Astrocyte of the hippocampus (primary cell): Measurements from ENCODE around the gene CTNNA3.

Source experiments
- DNase-seq: peaks from one replicate; pipeline ENCODE4 v3.0.0; 2011; ENCODE audit warnings: low read depth, low spot score

Gene CTNNA3

DNA sequence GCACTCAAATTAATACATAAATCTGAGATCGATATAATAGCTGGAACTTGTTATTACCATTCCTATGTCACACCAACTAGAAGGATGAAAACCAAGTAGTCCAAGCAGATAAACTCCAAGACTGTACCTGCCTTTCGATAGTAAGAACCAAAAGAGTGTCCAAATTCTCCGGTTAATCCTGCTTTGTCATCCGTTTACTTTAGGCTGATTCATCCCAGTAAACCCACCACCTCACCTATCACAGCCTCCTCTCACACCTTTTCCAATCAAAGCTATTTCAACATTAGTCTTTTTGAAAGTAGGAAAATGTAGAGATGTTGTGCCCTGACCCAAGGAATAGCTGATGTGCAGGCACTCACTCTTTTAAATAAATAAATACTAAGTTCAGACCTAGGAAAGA lies 177.2 kb downstream of the CTNNA3 start:
- no peak for DNase-seq

GRCh38 chr10:67518043-67518442 lies 178.0 kb downstream of the CTNNA3 start:
- no peak for DNase-seq

DNA sequence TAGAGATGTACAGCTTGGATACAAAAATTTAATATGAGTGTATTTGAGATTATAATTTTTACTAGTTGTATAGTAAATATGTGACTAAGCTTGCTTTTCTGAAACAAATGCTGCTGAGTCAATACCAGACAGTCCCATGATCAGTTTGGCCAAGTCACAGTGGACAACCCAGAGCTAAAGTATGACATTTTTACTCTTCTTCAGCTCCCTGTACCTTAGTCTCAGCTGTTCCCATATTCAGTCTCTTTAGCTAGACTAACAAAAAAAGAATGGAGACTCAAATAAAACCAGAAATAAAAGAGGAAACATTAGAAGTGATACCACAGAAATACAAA lies 189.3 kb downstream of the CTNNA3 start:
- DNase-seq, result no peak

DNA sequence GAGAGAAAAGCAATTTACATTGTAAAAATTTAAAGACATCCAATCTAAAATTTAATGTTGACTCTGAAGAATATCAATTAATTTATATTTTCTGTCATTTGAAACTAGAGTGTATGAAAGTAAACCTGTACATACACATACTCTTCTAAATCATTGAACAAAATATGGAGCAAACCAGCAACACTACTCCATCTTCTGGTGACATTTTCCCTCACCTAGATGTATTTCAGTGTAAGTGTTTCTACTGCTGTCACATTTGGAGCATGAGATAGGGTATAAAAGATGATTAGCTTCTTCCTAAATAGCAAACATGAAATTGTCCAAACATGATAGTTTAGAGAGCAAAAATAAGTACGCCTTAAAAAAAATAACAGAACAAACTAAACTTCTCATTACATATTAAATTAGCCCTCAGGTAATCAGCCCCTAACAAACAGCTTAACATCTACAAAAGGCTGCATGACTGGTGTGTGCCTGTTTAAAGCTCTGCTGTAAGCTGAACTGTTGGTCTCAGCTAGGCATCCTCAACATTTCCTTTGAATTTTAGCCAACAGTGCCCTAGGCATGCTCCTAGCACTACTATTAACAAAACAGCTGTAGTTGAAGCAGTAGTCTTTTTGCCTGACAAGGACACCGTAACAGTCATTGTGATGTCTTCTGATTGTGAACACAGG lies 189.8 kb downstream of the CTNNA3 start:
- no peak for DNase-seq

DNA sequence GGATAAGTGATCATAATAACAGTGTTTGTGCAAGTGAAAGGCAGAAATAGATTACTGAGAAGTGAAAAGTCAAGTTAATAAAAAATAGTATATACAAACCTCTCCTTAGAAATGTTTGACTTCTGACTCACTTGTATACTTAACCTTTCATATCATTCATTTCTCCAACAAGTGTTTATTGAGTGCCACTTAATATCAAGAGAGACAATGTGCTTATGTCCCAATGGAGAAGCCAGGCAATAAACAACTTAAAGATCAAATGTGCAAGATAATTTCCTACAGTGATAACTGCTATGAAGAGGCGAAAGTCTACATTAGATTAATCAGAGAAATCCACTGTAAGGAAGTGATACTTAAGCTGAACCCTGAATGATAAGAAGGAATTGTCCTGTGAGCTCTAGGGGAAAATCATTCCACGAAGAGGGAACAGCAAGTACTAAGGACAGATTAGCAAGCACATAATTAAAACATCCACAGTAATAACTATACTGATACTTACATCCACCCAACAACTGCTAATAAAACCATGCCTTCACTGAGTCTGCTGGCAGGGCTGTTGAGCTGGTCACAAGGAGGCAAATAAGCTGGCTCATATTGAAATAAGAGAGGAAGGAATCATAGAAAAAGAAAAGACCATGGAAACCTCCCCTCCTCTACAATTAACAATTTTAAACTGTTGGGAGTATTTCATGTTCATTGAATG lies 203.5 kb downstream of the CTNNA3 start:
- DNase-seq, result no peak

GRCh38 chr10:67487906-67488619 lies 207.9 kb downstream of the CTNNA3 start:
- no peak for DNase-seq

- DNase-seq, result no peak
Observed at GRCh38 chr10:67487199-67487598, 208.8 kb downstream of the CTNNA3 start.

GRCh38 chr10:67477868-67478267 lies 218.1 kb downstream of the CTNNA3 start:
- DNase-seq, result no peak

GRCh38 chr10:67476201-67476600 lies 219.8 kb downstream of the CTNNA3 start:
- no peak for DNase-seq

DNA sequence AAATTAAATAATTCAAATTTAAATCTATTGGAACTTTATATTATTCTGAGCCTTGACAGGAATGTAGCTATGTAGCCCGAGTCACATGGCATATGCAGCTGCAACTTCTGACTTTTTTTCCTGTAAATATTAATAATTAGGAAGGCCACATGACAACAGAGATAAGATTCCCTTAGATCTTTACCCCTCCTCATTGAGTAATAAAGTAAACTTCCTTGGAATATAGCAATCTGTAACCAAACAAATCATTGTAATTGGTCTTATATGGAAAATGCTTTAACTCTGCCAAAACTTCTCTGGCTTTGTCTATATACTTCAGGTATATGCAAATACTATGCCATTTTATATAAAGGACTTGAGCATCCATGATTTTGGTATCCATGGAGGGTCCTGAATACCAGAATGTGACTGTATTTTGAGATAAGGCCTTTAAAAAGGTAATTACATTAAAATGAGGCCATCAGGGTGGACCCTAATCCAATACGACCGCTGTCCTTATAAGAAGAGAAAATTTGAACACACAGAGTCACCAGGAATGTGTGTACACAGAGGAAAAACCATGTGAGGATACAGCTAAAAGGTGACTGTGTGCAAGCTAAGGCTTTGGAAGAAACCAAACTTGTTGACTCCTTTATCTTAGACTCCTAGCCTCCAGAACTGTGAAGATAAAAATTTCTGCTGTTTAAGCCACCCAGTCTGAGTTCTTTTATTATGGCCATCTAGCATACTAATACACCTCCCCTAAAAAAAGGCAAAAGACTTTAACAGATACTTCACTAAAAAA lies 222.0 kb downstream of the CTNNA3 start:
- no peak for DNase-seq

- no peak for DNase-seq
Observed at GRCh38 chr10:67471022-67471421, 225.0 kb downstream of the CTNNA3 start.

GRCh38 chr10:67464278-67464677 lies 231.7 kb downstream of the CTNNA3 start:
- no peak for DNase-seq

- no peak for DNase-seq
Observed at GRCh38 chr10:67452892-67453291, 243.1 kb downstream of the CTNNA3 start.

- no peak for DNase-seq
Observed at GRCh38 chr10:67438605-67439304, 257.2 kb downstream of the CTNNA3 start.

GRCh38 chr10:67433276-67433675 lies 262.7 kb downstream of the CTNNA3 start:
- no peak for DNase-seq

DNA sequence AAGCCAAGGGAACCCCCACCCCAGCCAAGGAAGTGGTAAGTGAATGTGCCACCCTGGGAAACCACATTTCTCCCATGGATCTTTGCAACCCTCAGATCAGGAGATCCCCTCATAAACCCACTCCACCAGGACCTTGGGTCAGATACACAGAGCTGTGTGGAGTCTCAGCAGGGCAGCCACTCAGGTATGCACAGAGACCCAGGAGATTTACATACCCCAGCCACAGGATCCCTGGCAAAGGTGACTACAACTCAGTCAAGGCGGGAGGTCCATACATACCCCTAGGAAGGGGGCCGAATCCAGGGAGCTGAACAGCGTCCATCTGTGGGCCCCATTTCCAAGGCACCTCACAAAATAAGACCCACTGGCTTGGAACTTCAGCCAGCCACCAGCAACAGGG lies 293.4 kb downstream of the CTNNA3 start:
- no peak for DNase-seq

DNA sequence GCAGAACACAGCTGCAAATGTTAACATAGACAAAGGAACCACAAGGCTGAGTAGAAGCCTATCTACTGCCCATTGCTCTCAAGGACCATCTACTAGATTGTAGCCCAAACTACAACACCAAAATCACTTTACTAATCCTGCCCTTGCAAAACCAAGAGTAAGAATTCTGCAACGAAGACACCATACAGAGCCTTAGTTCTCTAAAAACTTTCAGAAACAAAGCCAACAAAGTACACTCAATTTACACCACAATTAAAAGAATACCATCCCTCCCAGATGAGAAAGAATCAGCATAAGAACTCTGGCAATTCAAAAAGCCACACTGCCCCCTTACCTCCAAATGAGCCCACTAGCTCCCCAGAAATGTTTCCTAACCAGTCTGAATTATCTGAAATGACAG lies 294.3 kb downstream of the CTNNA3 start:
- DNase-seq, result no peak

GRCh38 chr10:67386841-67387533 lies 309.0 kb downstream of the CTNNA3 start:
- peak; percentile 13 for DNase-seq

GRCh38 chr10:67386260-67386659 lies 309.7 kb downstream of the CTNNA3 start:
- DNase-seq, result no peak

GRCh38 chr10:67385566-67385965 lies 310.4 kb downstream of the CTNNA3 start:
- DNase-seq, result no peak

DNA sequence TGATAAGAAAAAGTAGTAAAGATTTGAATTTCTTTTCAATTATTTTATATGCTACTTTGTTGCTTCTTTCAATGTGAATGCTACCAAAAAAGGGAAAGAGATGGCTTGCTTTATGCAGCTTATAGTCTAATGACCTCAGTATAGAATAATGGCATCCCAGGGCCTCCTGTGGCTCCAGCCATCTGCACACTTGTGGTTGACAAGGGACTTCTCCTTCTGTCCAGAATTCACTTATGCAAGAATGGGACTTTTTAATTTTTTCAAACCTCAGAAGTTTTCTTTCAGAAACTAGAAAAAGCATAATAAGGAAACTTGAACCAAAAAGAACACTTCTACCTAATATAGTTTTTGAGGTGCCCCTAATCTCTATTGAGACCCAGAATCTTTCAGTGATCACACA lies 310.9 kb downstream of the CTNNA3 start:
- DNase-seq, result no peak
